Stomach (tissue), 4 donors: ENCODE results near the gene HAVCR2.

Experiments
- CTCF ChIP-seq, 7 experiments: fragments of 450-650 bp in 4 of 7; fragments of 200-600 bp in 3 of 7; sonication (generic) in 3 of 7; IDR thresholded peaks; one replicate each; pipeline ENCODE4 v1.5.1; 2016 to 2019; ENCODE audit warnings: antibody characterized with exemption in 7 of 7, control low read depth in 2 of 7, mild to moderate bottlenecking in 1 of 7
- POLR2AphosphoS5 ChIP-seq, 3 donors: sonication (generic); formaldehyde crosslinking; IDR thresholded peaks; one replicate each; pipeline ENCODE4 v1.6.1; 2016; ENCODE audit warnings: antibody characterized with exemption in 3 of 3

GRCh38 chr5:157059093-157059539, 49.7 kb downstream of the HAVCR2 start, which contains the start of gene HAVCR1:
- TF ChIP-seq CTCF (IDR thresholded peaks at IDR 0.05) (no peak), POLR2AphosphoS5 (IDR thresholded peaks at IDR 0.05) (no peak)
